Measurements from ENCODE around the gene GLS.

The GLS gene

DNA sequence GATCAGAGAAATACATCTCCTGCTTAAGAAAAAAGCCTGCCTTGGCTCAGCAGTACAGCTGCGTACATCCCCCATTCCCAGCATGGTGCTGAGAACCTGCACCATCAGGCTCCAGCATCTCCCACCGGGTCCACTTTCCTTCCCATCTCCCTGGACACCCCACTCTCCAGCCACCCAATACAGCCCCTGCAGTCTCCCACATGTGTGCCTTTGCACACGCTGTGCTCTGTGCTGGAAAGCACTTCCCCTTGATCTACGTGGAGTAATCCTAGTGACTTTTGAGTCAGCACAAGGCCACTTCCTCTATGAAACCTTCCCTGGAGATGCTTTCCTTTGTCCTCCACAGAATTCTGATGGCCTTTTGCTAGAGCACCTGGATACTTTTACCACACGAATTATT is 116.3 kb downstream of the GLS start:
- DNase-seq: no peak
- in situ Hi-C loops (cut with HindIII; ENCODE audit: low pct_ligation_motif_present, low pct_unique_long_range_greater_than_20kb, low sequenced_read_pairs): no loop called here

DNA sequence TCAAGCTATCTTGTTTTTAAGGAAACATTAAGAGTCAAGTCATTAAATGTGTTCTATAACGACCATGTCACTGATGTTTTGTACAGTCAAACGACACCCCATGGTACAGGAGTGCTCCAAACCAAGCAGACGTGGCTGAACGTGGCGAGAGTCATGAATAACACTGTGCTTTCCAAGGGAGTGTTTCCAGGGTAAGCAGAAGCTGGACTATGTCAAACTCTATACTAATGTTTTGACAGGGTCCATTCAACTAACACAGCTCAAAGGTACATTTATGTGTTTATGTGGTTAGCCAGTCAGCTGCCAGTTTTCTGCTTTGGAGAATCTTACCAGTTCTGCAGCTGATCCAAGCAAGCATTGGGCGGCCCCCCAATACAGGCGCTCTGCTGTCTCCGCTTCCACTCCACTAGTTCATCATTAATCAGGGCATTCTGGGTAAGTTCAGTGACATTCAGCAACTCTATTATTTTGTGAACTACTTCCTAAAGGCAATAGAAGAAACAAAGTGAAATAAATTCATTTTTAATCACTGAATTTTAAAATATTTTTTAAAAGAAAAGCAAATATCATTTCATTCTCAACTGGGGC is 117.0 kb downstream of the GLS start:
- in situ Hi-C loops (cut with HindIII; ENCODE audit: low pct_ligation_motif_present, low pct_unique_long_range_greater_than_20kb, low sequenced_read_pairs): no loop called here

DNA sequence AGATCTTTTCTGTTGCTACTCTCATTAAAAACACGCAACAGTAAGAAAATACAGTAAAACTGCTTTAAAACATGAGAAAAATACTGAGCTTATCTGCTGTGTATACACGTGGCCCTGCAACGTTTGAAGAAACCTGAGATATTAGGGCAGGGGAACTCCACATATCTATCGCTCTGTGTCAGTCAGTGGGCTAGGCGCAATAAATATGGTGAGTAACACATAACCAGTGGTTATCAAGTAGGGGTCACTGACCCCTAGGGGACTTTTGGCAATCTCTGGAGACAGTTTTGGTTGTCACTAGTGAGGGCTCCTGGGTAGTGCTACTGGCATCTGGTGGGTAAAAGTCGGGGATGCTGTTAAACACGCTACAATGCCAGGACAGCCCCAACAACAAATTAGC is 118.4 kb downstream of the GLS start:
- DNase-seq: no peak
- in situ Hi-C loops (cut with HindIII; ENCODE audit: low pct_ligation_motif_present, low pct_unique_long_range_greater_than_20kb, low sequenced_read_pairs): no loop called here

More for the DNA sequence above, 117.0 kb downstream of the GLS start:
- DNase-seq: no peak

DNA sequence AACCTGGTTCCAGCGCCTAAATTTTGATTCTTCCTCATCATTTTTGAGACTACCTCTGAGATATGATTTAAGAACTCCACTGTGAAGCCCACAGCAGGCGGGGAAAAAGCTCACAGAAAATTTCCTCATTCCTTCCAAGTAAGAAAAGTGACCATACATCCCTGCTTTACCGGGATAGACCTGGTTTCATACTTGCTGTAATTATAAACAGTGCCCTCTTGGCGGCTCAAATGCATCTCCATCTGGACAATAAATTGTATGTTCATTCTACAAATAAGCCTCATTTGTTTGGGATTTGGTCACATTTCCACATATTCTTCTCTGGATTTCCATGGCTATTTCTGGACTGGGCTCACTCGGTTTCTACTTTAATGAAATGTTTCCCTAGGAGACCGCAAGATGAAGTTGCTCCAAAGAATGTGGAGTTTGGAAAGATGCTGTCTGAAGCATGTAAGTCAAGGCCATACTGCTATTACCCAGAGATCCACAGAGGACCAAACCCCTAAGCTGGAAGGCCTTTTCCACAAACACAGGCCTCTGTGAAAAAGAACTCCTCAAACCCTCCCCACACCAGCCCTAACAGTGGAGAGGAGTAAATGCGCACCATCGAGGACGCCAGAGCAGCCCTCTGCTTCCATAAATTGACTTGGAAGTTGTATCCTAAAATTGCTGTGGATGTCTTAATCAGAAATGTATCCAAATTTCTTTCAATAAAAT is 119.5 kb downstream of the GLS start:
- no peak for DNase-seq
- in situ Hi-C loops (cut with HindIII; ENCODE audit: low pct_ligation_motif_present, low pct_unique_long_range_greater_than_20kb, low sequenced_read_pairs): no loop called here

DNA sequence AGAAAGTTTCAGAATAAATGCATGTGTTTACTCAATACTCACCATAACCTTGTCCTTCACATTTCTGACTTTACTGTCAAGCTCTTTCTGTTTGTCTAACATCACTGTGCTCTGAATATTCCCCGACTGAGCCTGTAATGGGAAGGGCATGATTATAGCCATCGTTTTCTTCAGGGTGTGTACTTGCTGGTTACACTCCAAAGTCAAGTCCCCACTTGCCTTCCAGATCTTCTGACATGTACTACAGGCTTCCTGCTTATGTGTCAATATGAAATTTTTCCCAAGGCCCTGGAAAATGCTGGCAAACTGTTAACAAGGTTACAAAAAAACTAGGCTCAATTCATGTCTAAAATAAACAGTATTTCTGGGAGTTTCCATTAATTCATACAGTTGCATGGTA is 120.4 kb downstream of the GLS start:
- no peak for DNase-seq
- in situ Hi-C loops (cut with HindIII; ENCODE audit: low pct_ligation_motif_present, low pct_unique_long_range_greater_than_20kb, low sequenced_read_pairs): no loop called here

DNA sequence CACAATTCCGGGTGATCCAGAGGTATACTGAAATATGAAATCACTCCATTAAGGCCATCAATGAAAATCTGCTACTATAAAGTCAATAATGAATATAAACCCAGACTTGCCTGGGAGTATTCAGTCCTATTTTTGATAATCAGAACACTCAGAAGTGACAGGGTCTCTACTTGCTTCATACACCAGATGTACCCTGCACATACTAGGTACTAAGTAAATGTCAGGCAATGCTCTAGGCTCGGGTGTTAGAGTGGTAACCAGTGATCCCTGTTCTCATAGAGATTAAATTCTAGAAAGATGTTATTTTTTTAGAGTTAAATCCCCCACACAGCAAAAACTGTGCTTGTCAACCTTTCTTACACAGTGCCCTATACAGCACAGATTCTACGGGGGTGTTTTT is 121.0 kb downstream of the GLS start:
- in situ Hi-C loops (cut with HindIII; ENCODE audit: low pct_ligation_motif_present, low pct_unique_long_range_greater_than_20kb, low sequenced_read_pairs): no loop called here
- no peak for DNase-seq

DNA sequence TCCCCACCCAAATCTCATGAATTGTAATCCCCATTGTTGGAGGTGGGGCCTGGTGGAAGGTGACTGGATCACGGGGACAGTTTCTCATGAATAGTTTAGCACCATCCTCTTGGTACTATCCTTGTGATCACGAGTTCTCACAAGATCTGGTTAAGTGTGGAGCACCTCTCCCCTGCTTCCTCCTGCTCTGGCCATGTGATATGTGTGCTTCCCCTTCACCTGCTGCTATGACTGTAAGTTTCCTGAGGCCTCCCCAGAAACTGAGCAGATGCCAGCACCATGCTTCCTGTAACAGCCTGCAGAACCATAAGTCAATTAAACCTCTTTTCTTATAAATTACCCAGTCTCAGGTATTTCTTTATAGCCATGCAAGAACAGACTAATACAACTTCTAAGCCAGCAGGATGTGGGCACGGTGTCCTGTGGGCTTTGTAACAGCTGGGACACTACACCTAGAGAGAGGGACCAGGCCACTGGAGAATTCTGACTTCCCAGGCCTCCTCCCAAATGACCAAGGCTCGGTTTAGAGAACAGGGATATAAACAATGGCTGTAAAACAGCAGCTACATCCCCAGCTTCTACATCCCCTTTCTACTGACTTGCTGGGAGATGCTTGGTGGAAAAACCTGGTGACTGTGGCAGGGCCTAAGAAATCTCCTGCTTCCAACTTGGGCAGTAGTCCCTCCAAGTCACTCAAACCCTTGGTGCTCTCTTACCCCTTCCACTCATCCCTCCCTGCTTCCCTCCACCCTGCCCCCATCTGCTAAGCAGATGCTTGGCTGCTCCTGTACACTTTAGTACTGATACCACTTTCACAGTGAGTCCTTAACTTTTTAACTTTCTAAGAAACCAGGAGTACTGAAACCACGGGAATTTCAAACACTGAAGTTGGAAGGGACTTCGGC is 123.0 kb downstream of the GLS start:
- in situ Hi-C loops (cut with HindIII; ENCODE audit: low pct_ligation_motif_present, low pct_unique_long_range_greater_than_20kb, low sequenced_read_pairs): no loop called here

DNA sequence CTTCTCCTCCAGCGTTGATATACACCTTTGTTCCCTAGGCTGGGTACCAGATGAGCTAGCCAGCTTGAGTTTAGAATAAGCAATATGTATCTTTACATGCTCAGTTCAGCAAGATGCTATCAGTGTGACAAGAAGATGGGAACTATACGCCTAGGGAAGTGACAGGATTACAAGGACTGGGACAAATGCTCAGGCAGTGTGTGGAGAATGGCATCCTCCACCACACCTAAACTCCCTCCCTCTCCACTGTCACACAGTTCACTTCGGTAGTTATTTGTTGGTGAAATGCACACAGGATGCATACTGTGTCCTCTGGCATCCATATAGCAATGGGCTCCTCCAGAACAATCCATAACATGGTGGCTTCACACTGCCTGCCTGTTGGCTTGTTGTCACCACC is 125.7 kb downstream of the GLS start:
- in situ Hi-C loops (cut with HindIII; ENCODE audit: low pct_ligation_motif_present, low pct_unique_long_range_greater_than_20kb, low sequenced_read_pairs): no loop called here
- DNase-seq: no peak

More for the DNA sequence above, 123.0 kb downstream of the GLS start:
- no peak for DNase-seq

DNA sequence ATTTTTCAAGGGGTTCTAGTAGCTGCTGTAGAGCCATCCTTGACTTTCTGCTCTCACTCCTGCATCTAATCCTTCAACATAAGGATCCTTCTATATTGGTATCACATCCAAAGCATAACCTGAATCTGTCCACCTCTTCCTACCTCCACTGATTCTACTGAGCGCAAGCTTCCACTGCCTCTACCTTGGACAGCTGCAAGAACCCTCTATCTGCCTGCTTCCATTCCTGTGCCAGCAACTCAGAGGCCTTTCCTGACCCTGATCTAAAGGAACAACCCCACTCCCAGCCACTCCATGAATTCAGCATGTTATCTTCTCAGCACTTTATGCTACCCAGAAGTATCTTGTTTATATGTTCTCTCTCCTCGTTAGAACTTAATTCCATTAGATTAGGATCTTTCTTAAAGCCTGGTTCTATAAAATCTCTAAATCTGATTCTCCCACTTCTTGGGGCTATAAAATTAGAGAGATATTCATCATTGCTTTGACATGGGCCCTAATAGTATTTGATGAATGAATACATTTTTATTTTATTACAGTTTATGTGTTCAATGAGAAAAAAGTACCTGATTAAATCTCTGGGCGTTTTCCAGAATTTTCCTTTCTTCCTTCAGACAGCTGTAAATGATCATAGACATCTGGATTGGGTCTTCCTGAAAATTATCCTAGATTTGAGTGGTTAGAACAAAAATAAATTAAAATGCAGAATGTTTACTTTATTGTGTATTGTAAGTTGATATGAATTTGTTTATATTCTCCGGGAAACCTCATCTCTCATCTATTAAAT is 126.6 kb downstream of the GLS start:
- in situ Hi-C loops (cut with HindIII; ENCODE audit: low pct_ligation_motif_present, low pct_unique_long_range_greater_than_20kb, low sequenced_read_pairs): no loop called here
- no peak for DNase-seq

DNA sequence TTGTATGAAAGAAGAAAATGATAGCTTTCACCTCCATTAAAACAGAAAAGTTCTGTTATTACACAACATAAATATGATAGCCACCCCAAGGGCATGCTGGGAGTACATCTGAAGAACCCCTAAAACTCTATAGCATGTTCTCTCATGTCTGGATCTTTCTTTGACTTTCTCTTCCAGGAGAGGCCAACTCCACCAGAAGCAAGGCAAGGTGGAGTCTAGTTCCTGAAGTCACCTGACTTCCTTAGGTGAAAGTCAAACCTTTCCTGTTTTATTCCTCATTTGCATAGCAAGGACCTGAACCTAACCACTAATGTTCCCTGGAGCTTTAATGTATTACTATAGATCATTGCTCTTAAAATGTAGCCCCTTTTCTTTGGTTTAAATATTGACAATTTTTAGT is 127.7 kb downstream of the GLS start:
- in situ Hi-C loops (cut with HindIII; ENCODE audit: low pct_ligation_motif_present, low pct_unique_long_range_greater_than_20kb, low sequenced_read_pairs): no loop called here
- no peak for DNase-seq

DNA sequence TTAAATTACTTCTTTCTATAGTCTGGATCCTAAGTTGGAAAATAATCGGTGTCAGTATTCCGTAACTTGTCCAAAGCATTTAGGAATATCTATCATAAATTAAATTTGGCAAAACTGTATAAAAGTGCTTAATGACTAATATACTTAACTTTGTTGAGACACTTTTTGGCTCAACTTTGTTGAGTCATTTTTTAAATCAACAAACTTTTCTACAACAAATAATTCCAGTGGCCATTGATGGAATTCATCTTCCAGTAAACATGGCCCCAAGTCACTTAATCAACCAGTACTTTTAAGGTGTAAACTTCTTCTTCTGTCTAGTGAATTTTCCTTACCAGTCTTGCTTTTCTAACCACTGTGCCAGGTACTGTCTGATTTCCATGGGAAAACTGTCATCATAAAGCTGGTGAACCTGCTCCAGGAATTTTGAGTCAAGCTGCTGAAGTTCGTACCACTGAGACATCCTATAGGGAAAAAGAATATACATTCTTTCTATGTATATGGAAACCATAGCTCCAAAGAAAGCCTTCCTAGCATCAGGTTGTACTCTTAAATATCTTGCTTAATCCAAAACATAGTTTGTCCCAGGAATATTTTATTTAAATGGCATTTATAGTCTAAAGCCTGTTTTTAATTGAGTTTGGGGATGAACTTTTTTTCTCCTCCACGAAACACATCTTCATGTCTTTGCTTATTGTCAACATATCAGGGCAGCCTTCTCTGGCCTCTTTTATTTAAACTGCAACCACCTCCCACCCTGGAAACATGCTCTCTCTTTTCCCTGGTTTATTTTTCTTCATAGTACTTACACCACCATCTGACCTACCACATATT is 129.1 kb downstream of the GLS start:
- no peak for DNase-seq
- in situ Hi-C loops (cut with HindIII; ENCODE audit: low pct_ligation_motif_present, low pct_unique_long_range_greater_than_20kb, low sequenced_read_pairs): no loop called here

DNA sequence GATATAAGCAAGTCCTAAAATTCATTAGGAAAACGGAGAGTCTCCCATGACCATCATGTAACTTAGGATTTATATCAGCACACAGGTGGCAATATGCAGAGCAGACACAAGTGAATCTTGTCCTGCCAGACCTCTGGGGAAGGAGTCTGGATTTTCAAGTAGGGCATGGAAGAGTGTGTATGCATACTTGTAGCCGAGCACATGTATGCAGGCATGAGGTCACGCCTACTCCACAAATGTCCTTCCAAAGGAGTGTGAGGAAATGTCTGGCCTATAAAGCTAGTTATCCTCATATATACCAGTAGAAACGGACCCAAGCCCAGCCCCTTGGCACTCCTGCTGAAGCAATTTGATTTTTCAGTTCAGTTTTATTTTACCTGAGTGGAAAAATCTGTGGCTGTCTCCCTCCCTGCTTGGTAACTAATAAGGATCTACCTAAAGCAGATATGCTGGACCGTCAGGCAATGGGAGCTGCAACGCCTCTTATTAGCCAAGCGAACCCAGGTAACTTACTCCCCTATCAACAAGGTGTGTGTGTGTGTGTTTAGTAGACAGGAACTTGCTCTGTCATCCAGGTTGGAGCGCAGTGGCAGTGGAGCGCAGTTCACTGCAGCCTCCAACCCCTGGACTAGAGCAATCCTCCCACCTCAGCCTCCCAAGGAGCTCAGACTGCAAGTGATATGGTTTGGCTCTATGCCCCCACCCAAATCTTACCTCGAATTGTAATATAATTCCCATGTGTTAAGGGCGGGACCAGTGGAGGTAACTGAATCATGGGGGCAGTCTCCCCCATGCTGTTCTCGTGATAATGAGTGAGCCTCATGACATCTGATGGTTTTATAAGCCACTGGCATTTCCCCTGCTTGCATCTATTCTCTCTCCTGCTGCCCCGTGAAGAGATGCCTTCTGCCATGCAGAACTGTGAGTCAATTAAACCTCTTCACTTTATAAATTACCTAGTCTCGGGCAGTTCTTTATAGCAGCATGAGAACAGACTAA is 130.6 kb downstream of the GLS start:
- DNase-seq: no peak
- in situ Hi-C loops (cut with HindIII; ENCODE audit: low pct_ligation_motif_present, low pct_unique_long_range_greater_than_20kb, low sequenced_read_pairs): no loop called here

DNA sequence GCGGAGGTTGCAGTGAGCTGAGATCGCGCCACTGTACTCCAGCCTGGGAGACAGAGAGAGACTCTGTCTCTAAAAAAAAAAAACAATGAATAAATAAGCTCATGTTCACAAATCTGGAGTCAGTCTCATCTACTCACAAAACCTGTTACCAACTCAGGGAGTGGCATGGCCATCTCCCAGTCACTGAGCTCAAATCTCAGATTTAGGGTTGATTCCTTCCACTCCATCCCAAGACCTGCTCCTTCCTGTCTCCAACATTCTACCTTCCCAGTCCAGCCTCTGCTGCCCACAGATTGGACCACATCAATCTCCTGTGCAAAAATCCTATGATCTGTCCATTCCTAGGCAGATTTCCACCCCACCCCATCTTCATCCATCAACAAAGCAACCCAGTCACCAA is 131.7 kb downstream of the GLS start:
- in situ Hi-C loops (cut with HindIII; ENCODE audit: low pct_ligation_motif_present, low pct_unique_long_range_greater_than_20kb, low sequenced_read_pairs): no loop called here
- DNase-seq: no peak

DNA sequence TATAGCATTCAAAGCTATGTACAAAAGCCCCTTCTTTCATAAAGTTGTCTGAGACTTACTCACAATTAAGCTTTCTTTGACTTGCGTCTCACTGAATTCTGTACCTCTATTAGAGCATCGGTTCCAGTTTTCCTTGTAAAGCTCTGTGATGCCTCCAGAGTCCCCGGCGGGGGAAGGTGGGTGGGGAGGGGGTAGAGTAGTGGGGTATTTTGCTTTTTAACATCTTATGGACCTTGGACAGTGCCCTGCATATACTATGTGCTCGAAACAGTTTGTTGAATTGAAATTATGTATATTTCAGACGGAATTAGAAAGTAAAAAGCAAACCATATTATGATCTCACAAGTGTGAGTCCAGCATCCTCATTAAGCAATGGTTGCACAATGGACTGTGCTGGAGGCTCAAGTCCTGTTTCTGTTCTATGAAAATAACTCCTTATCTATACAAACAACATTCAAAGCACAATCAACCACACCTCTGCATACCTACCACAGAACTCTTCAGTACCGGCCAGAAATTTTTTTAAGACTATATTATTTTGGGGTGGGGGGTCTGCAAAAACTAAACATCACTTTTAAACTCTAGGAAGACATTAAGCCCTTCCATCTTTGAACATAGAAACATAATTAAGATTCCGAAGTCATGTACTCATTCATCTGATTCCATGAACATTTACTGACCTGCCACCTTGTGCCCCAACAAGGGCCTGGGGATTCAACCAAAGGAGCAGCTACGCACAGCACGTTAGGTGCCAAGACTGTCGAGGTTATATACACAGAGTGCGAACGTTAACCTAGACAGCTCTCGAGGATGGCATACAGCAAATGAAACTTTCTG is 132.4 kb downstream of the GLS start:
- in situ Hi-C loops (cut with HindIII; ENCODE audit: low pct_ligation_motif_present, low pct_unique_long_range_greater_than_20kb, low sequenced_read_pairs): no loop called here
- no peak for DNase-seq

DNA sequence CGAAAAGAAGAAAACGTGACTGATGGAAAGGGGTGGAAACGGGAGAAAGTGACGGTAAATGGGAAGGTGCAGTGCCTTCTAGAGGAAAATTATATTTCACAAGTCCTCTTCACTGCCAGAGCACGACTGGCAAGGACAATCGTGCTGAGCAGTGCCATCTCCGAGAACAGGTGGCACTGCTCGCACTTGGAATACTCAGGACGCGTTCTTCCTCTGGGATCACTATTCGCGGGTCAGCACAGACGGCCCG is 133.0 kb downstream of the GLS start:
- in situ Hi-C loops (cut with HindIII; ENCODE audit: low pct_ligation_motif_present, low pct_unique_long_range_greater_than_20kb, low sequenced_read_pairs): no loop called here
- DNase-seq: no peak

DNA sequence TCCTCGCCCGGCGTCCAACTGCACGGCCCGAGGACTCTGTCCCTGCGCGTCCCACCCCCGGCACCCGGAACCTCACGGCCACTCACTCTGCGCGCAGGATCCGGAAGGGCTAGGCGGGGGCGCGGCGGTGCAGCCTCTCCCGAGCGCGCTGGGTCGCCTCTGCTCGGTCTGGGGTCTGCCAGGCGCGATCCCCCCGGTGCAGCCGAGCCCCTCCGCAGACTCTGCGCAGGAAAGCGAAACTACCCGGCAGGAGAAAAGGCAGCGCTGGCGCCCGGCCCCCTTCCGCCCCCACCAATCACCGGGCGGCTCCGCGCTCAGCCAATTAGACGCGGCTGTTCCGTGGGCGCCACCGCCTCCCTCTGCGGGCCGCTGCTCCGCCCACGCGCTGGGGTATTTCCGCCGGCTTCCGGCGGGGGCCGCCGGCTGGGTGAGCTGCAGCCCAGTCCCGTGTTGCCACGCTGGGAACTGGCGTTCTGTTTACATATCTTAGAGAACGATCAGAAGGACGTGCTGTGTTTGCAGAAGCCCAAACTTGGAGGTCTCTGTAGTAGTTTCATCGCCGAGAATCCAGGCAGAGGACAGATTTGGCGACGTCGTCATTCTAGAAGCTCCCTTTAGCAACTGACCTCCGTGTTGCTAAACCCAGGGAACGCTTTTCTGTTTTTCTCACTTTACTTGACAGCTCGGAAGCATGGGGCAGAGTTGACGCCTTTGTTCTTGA is 133.5 kb downstream of the GLS start, which contains the start of gene STAT1:
Gene STAT1 (minus strand): TSS at position 240 of the 721 bp plus-strand sequence. CDS start 4,168 bp downstream, outside the sequence.
- peak; percentile 93 for DNase-seq
- in situ Hi-C loops (cut with HindIII; ENCODE audit: low pct_ligation_motif_present, low pct_unique_long_range_greater_than_20kb, low sequenced_read_pairs): no loop called here

Measured in ACHN (cell line).